CD14-positive monocyte (primary cell): Measurements from ENCODE around the gene SPC24. TPM values are rescaled to one million over a fixed set of nuclear protein-coding genes. Genes with fewer than 3 reads are reported as not detected.

Experiments used
- DNase-seq, 3 donors: peaks; one replicate each; pipeline ENCODE4 v3.0.0-alpha.2; 2011 to 2022
- H2AFZ ChIP-seq: 2 replicates; pipeline ENCODE4 v1.6.0; 2012; ENCODE audit warnings: mild to moderate bottlenecking, low read depth, low read length, inconsistent platforms; ENCODE audit not compliant: insufficient read depth, poor library complexity, severe bottlenecking
- H3K27ac ChIP-seq, 2 donors: 1 replicate in 1 of 2; 2 replicates in 1 of 2; pipeline ENCODE4 v1.5.1; 2012 to 2013; ENCODE audit warnings: low read length in 2 of 2, control low read depth in 1 of 2, inconsistent platforms in 1 of 2, low read depth in 1 of 2, mild to moderate bottlenecking in 1 of 2
- H3K27me3 ChIP-seq, 2 donors: one replicate each; pipeline versions ENCODE4 v1.6.0 to v1.6.1; 2011 to 2013; ENCODE audit warnings: low read length in 2 of 2; ENCODE audit not compliant: control insufficient read depth in 2 of 2, insufficient read depth in 2 of 2
- H3K36me3 ChIP-seq, 2 donors: replicated peaks in 1 of 2; 1 replicate in 1 of 2; 2 replicates in 1 of 2; pipeline versions ENCODE4 v1.5.1 to v1.6.1; 2012 to 2013; ENCODE audit warnings: low read length in 2 of 2, control low read depth in 1 of 2, inconsistent platforms in 1 of 2, mild to moderate bottlenecking in 1 of 2; ENCODE audit not compliant: insufficient read depth in 2 of 2, control insufficient read depth in 1 of 2
- H3K4me1 ChIP-seq, 2 donors: 1 replicate in 1 of 2; 2 replicates in 1 of 2; pipeline versions ENCODE4 v1.5.1 to v1.6.1; 2012 to 2013; ENCODE audit warnings: low read length in 2 of 2, control low read depth in 1 of 2, inconsistent platforms in 1 of 2, mild to moderate bottlenecking in 1 of 2, moderate library complexity in 1 of 2; ENCODE audit not compliant: insufficient read depth in 2 of 2, control insufficient read depth in 1 of 2
- H3K4me2 ChIP-seq: replicated peaks from 2 replicates; pipeline ENCODE3; 2012; ENCODE audit warnings: low read length, moderate library complexity, mild to moderate bottlenecking; ENCODE audit not compliant: poor library complexity, severe bottlenecking; ENCODE audit errors: extremely low read depth
- H3K4me3 ChIP-seq, 3 experiments: fragments of 200-600 bp in 1 of 3; sonication (generic) in 1 of 3; replicated peaks in 1 of 3; 1 replicate in 2 of 3; 2 replicates in 1 of 3; pipeline ENCODE4 v1.5.1; 2011 to 2013; ENCODE audit warnings: low read length in 3 of 3, mild to moderate bottlenecking in 3 of 3, control low read depth in 2 of 3, low read depth in 2 of 3, inconsistent platforms in 1 of 3, moderate library complexity in 1 of 3
- H3K79me2 ChIP-seq: 2 replicates; pipeline ENCODE4 v1.6.0; 2012; ENCODE audit warnings: mild to moderate bottlenecking, control low read depth, inconsistent platforms, low read length, moderate library complexity; ENCODE audit not compliant: insufficient read depth
- H3K9ac ChIP-seq: 2 replicates; pipeline ENCODE4 v1.6.0; 2017; ENCODE audit warnings: low read length, mild to moderate bottlenecking; ENCODE audit not compliant: insufficient read depth, poor library complexity, severe bottlenecking
- H3K9me3 ChIP-seq, 2 donors: replicated peaks in 1 of 2; 1 replicate in 1 of 2; 2 replicates in 1 of 2; pipeline versions ENCODE4 v1.5.1 to v1.6.1; 2012 to 2013; ENCODE audit warnings: low read length in 2 of 2, control low read depth in 1 of 2; ENCODE audit not compliant: control insufficient read depth in 1 of 2, insufficient read depth in 1 of 2
- H4K20me1 ChIP-seq: 2 replicates; pipeline ENCODE4 v1.6.0; 2012; ENCODE audit warnings: mild to moderate bottlenecking, low read length, control low read depth, moderate library complexity; ENCODE audit not compliant: insufficient read depth
- H3K27ac Mint-ChIP-seq, 7 donors: one replicate each; pipeline ENCODE4 v1.8.0; 2020; ENCODE audit warnings: mild to moderate bottlenecking in 7 of 7, mixed read lengths in 7 of 7, moderate library complexity in 6 of 7, inconsistent platforms in 2 of 7
- H3K27me3 Mint-ChIP-seq, 3 donors: one replicate each; pipeline ENCODE4 v1.8.0; 2021 to 2022; ENCODE audit warnings: low read depth in 3 of 3, mild to moderate bottlenecking in 3 of 3, mixed read lengths in 3 of 3, moderate library complexity in 3 of 3, inconsistent platforms in 1 of 3
- H3K36me3 Mint-ChIP-seq, 2 donors: one replicate each; pipeline ENCODE4 v1.8.0; 2020; ENCODE audit warnings: mixed read lengths in 2 of 2, inconsistent platforms in 1 of 2, mild to moderate bottlenecking in 1 of 2
- H3K4me1 Mint-ChIP-seq: one replicate; pipeline ENCODE4 v1.8.0; 2020; ENCODE audit warnings: mild to moderate bottlenecking, mixed read lengths
- H3K4me3 Mint-ChIP-seq, 2 donors: one replicate each; pipeline ENCODE4 v1.8.0; 2020; ENCODE audit warnings: mild to moderate bottlenecking in 2 of 2, mixed read lengths in 2 of 2, moderate library complexity in 1 of 2
- H3K9me3 Mint-ChIP-seq, 7 donors: one replicate each; pipeline ENCODE4 v1.8.0; 2020 to 2022; ENCODE audit warnings: mixed read lengths in 7 of 7, mild to moderate bottlenecking in 6 of 7, moderate library complexity in 6 of 7, inconsistent platforms in 2 of 7
- CTCF ChIP-seq: fragments of 200-600 bp; IDR thresholded peaks from one replicate; pipeline ENCODE4 v1.8.0; 2022; ENCODE audit warnings: antibody characterized with exemption, mild to moderate bottlenecking
- WGBS: methylation state at CpG from one replicate; pipeline ENCODE4 v1.1.5; 2013; ENCODE audit warnings: missing lambda C conversion rate; ENCODE audit not compliant: insufficient coverage; 5-methylcytosine and 5-hydroxymethylcytosine counted together
- intact Hi-C, 2 donors: fragments of 100-400 bp; cut with micrococcal nuclease; formaldehyde crosslinking; loops; one replicate each; pipeline versions ENCODE4 v1.15.0 to v1.15.1; 2023
- polyA plus RNA-seq, 3 donors: library from polyadenylated mRNA; depleted of rRNA in 1 of 3; unstranded in 2 of 3; stranded (reverse) in 1 of 3; fragments of 300-500 nt in 2 of 3; fragments of >200 nt in 1 of 3; fragmentation: Illumina TruSeq in 2 of 3; gene quantifications; 1 replicate in 2 of 3; 2 replicates in 1 of 3; pipeline ENCODE4 v1.2.3, GENCODE V29; 2012 to 2021

Gene SPC24
- polyA plus RNA-seq, 3 donors, result 0.27 TPM; not detected in 2

DNA sequence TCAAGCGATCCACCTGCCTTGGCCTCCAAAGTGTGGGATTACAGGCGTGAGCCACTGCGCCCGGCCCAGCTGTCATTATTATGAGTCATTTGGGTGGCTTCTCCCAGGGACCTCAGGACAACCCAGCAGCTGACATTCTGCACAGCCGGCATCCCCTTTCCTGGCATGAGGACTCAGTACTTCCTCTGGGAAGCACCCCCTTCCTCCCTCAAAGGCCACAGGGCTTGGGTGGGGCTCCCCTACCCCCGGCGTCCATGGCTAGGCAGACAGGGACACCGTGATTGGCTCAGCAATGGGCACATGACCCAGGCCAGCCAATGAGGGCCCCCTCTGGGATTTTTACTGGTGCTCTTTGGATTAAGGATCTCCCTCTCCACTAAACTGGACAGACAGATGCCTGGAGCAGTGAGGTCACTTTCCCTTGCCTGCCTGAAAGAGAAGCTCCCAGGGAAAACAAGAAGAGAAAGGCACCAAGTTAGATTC, 35.7 kb upstream of the SPC24 start:
- no peak for TF ChIP-seq CTCF
- DNase-seq, result peak; percentile 10 to 77 (median 26)
- H3K79me2 ChIP-seq, result no peaks in the 10 kb centered on the region

DNA sequence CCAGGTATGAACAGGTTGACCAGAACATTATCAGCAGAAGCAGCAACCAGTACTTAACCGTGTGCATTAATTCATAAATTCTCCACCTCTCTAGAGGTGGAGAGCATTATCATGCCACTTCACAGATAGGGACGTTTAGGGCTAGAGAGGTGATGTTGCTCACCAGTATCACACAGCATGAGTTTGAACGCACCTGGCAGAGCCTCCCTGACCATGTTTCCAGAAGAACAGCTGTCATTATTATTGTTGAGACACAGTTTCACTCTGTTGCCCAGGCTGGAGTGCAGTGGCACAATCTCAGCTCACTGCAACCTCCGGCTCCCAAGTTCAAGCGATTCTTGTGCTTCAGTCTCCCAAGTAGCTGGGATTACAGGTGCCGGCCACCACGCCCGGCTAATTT, 34.9 kb upstream of the SPC24 start:
- Histone ChIP-seq H4K20me1 (no peaks in the 10 kb centered on the region), H3K4me3 (no peak overlapping the region), H3K9me3 (peaks cover 0 to 6% of the 10 kb centered on the region in 2 donors), H3K36me3 (no peaks in the 10 kb centered on the region), H3K4me2 (no peak overlapping the region), H2AFZ (no peak overlapping the region), H3K4me1 (peaks cover 10 to 17% of the 10 kb centered on the region in 2 donors), H3K27ac (no peak overlapping the region), H3K27me3 (no peaks in the 10 kb centered on the region), H3K9ac (no peak overlapping the region), H3K79me2 (no peaks in the 10 kb centered on the region)
- no peak for TF ChIP-seq CTCF
- Mint-ChIP-seq H3K27me3 (peaks cover under 1 to 3% (median 1%) of the 10 kb centered on the region in 3 donors), H3K9me3 (peaks cover 0 to 11% (median 4%) of the 10 kb centered on the region in 7 donors), H3K4me1 (peaks cover 17% of the 10 kb centered on the region), H3K27ac (no peak overlapping the region), H3K4me3 (no peak overlapping the region), H3K36me3 (peaks cover 0 to 3% of the 10 kb centered on the region in 2 donors)
- intact Hi-C loops, result no loop called here
- WGBS, result 97% methylated on average over 6 of the region's 8 CpGs
- no peak for DNase-seq

More for the DNA sequence above, 35.7 kb upstream of the SPC24 start:
- Histone ChIP-seq H3K27ac (no peak overlapping the region), H3K4me3 (no peak overlapping the region), H3K9ac (no peak overlapping the region), H3K36me3 (no peaks in the 10 kb centered on the region), H3K4me2 (no peak overlapping the region), H3K4me1 (peaks cover 10 to 19% of the 10 kb centered on the region in 2 donors), H3K27me3 (peaks cover 0 to under 1% of the 10 kb centered on the region in 2 donors), H2AFZ (peak overlapping the region; percentile 47), H4K20me1 (no peaks in the 10 kb centered on the region), H3K9me3 (peaks cover 0 to 6% of the 10 kb centered on the region in 2 donors)
- intact Hi-C loops, result no loop called here
- WGBS, result 21% methylated on average over 5 of the region's 8 CpGs
- Mint-ChIP-seq H3K36me3 (peaks cover 0 to 3% of the 10 kb centered on the region in 2 donors), H3K27me3 (peaks cover 1 to 7% (median 6%) of the 10 kb centered on the region in 3 donors), H3K4me3 (no peak overlapping the region), H3K27ac (peak overlapping the region in 1 of 7 donors; percentile 53), H3K4me1 (peaks cover 22% of the 10 kb centered on the region), H3K9me3 (peaks cover 0 to 11% (median 4%) of the 10 kb centered on the region in 7 donors)
